ENCODE measurements around the gene FIBCD1. TPM values are rescaled to one million over a fixed set of nuclear protein-coding genes. Genes with fewer than 3 reads are reported as not detected.

Gene FIBCD1
- polyA plus RNA-seq, 1 of the 3 experiments (the other 2 are of a cell fraction), result 1.3 TPM

DNA sequence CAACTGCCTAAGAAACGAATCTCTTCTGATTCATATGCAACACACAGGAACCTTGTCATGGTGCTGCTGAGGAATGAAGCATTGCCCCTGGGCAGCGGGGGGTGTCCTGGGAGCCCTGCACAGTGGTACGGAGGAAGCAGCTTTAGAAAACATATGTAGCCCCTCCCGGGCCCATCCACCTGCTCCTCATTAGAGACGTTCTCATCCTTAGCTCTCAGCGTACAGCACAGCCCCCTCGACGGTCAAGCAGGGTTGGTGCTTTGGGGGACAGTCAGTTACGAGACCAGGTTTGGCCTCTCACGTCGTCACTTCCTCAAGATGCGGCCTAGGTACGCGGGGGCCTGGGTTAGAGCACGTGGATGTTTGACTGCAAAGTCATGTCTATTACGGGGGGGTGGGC, 41.5 kb upstream of the FIBCD1 start:
- H3K36me3 ChIP-seq (replicated peaks in 1 of 2; ENCODE audit: control insufficient read depth in 1 of 2, insufficient read depth in 2 of 2, low read length in 1 of 2), result no peaks in the 10 kb centered on the region
- no peaks in the 10 kb centered on the region for H3F3A ChIP-seq (replicated peaks; ENCODE audit: insufficient read depth)
- H4K20me1 ChIP-seq (ENCODE audit: insufficient read depth), result no peaks in the 10 kb centered on the region
- H3K4me2 ChIP-seq, result no peak overlapping the region
- CTCF ChIA-PET, result interaction anchor here (1.3 to 4.5 kb wide), 2 partner anchors 15 to 117 kb away, joined by 3 to 32 read pairs; no protein-coding TSS in a partner anchor
- WGBS (ENCODE audit: low lambda C conversion rate), result 69% methylated on average over 12 of the region's 16 CpGs
- H3K9ac ChIP-seq, result no peak overlapping the region
- no peak overlapping the region for H3K4me3 ChIP-seq (ENCODE audit: low read depth in 2 of 2, low read length in 1 of 2)
- no peak for DNase-seq
- no peak overlapping the region for H2AFZ ChIP-seq (ENCODE audit: low read depth)
- no peaks in the 10 kb centered on the region for H3K9me2 ChIP-seq
- no peaks in the 10 kb centered on the region; a peak in 1 of 4 replicates for H3K4me1 ChIP-seq (ENCODE audit: control insufficient read depth in 1 of 2, insufficient read depth in 2 of 2, low read depth in 1 of 2, low read length in 1 of 2)
- H3K79me2 ChIP-seq (ENCODE audit: insufficient read depth), result no peaks in the 10 kb centered on the region
- POLR2A ChIA-PET, result no interaction called here
- H3K27me3 ChIP-seq (ENCODE audit: insufficient read depth), result 0 out of 2 replicates have a peak, but pooled peaks cover 7% of the 10 kb centered on the region
- H3K9me3 ChIP-seq, result no peaks in the 10 kb centered on the region
- TF ChIP-seq EZH2phosphoT487 (IDR thresholded peaks at IDR 0.05; ENCODE audit: borderline replicate concordance, low read depth), result no peak
- TF ChIP-seq RCOR1 (IDR thresholded peaks at IDR 0.05; ENCODE audit: low read length), result no peak
- TF ChIP-seq SMC3 (IDR thresholded peaks at IDR 0.05; ENCODE audit: low read depth, low read length), result no peak
- TF ChIP-seq, protein P1, sequence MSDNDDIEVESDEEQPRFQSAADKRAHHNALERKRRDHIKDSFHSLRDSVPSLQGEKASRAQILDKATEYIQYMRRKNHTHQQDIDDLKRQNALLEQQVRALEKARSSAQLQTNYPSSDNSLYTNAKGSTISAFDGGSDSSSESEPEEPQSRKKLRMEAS (IDR thresholded peaks at IDR 0.05; ENCODE audit: low read depth), result no peak
- no peak for TF ChIP-seq FOXM1 (IDR thresholded peaks at IDR 0.05; ENCODE audit: low read depth)
- TF ChIP-seq POLR2AphosphoS5 (IDR thresholded peaks at IDR 0.05; ENCODE audit: low read depth, low read length), result no peak
- TF ChIP-seq JUND (IDR thresholded peaks at IDR 0.05), result no peak
- TF ChIP-seq RAD21 (IDR thresholded peaks at IDR 0.05; ENCODE audit: low read length), result no peak
- no peak overlapping the region for H3K27ac ChIP-seq (ENCODE audit: low read depth in 2 of 2, low read length in 1 of 2)

DNA sequence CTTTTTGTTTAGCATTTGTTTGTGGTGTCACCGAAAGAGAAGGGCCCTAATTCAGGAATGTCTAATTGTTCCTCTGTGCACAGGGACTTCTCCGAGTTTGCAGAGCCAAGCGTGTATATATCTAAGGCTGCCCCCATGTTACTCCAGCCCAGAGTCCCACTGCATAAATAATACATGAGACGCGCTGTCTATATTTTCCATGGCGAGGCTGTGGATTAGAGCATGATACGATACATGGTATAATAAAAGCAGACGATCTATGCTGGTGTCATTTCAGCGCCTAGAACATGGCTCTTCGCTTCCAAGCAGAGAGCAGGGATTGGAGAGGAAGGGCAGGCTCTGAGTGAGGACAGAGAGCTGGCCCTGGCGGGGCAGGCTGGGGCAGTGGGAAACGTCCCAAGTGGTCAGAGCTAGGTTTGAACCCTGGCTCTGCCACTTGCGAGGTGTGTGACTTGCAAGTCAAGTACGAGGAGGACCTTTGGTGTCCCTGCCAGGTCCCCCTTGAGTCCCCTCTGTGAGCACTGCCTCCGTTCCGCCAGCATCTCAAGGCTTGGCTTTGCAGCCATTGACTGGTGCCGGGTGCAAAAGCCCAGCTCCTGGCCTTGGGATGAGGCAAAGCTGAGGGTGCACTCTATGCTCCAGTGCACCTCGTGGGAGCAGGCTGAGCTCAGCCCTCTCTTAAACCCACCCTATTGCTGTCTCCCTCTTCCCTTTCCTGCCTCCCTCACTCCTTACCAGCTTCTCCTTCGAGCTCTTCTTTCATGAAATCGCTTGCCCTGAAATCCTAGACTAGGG, 40.7 kb upstream of the FIBCD1 start:
- WGBS (ENCODE audit: low lambda C conversion rate), result 84% methylated on average over 19 of the region's 20 CpGs
- H4K20me1 ChIP-seq (ENCODE audit: insufficient read depth), result no peaks in the 10 kb centered on the region
- H2AFZ ChIP-seq (ENCODE audit: low read depth), result no peak overlapping the region
- ChIA-PET POLR2A (no interaction called here), CTCF (interaction anchor here (0.9 to 4.5 kb wide), 3 partner anchors 14 to 116 kb away, joined by 3 to 32 read pairs (median 3); no protein-coding TSS in a partner anchor)
- no peak overlapping the region for H3K4me3 ChIP-seq (ENCODE audit: low read depth in 2 of 2, low read length in 1 of 2)
- H3K79me2 ChIP-seq (ENCODE audit: insufficient read depth), result no peaks in the 10 kb centered on the region
- no peak overlapping the region for H3K27ac ChIP-seq (ENCODE audit: low read depth in 2 of 2, low read length in 1 of 2)
- no peaks in the 10 kb centered on the region for H3K9me3 ChIP-seq
- H3K4me1 ChIP-seq (ENCODE audit: control insufficient read depth in 1 of 2, insufficient read depth in 2 of 2, low read depth in 1 of 2, low read length in 1 of 2), result no peaks in the 10 kb centered on the region; a peak in 1 of 4 replicates
- 0 out of 2 replicates have a peak, but pooled peaks cover 5% of the 10 kb centered on the region for H3K27me3 ChIP-seq (ENCODE audit: insufficient read depth)
- no peak overlapping the region for H3K4me2 ChIP-seq
- H3K9me2 ChIP-seq, result no peaks in the 10 kb centered on the region
- no peak for DNase-seq
- no peak overlapping the region for H3K9ac ChIP-seq
- TF ChIP-seq ELF1 (IDR thresholded peaks at IDR 0.05) (no peak), CTCF (IDR thresholded peaks at IDR 0.05) (no peak), JUND (IDR thresholded peaks at IDR 0.05) (no peak), GABPA (IDR thresholded peaks at IDR 0.05; ENCODE audit: low read depth) (no peak), RAD21 (IDR thresholded peaks at IDR 0.05; ENCODE audit: low read length) (no peak), TEAD4 (IDR thresholded peaks at IDR 0.05; ENCODE audit: borderline replicate concordance, insufficient read depth) (no peak), USF1 (IDR thresholded peaks at IDR 0.05; ENCODE audit: borderline replicate concordance, low read depth) (no peak)
- no peaks in the 10 kb centered on the region for H3F3A ChIP-seq (replicated peaks; ENCODE audit: insufficient read depth)
- H3K36me3 ChIP-seq (replicated peaks in 1 of 2; ENCODE audit: control insufficient read depth in 1 of 2, insufficient read depth in 2 of 2, low read length in 1 of 2), result no peaks in the 10 kb centered on the region
